ENCODE data around the gene ARHGAP29.

The ARHGAP29 gene, protein sequence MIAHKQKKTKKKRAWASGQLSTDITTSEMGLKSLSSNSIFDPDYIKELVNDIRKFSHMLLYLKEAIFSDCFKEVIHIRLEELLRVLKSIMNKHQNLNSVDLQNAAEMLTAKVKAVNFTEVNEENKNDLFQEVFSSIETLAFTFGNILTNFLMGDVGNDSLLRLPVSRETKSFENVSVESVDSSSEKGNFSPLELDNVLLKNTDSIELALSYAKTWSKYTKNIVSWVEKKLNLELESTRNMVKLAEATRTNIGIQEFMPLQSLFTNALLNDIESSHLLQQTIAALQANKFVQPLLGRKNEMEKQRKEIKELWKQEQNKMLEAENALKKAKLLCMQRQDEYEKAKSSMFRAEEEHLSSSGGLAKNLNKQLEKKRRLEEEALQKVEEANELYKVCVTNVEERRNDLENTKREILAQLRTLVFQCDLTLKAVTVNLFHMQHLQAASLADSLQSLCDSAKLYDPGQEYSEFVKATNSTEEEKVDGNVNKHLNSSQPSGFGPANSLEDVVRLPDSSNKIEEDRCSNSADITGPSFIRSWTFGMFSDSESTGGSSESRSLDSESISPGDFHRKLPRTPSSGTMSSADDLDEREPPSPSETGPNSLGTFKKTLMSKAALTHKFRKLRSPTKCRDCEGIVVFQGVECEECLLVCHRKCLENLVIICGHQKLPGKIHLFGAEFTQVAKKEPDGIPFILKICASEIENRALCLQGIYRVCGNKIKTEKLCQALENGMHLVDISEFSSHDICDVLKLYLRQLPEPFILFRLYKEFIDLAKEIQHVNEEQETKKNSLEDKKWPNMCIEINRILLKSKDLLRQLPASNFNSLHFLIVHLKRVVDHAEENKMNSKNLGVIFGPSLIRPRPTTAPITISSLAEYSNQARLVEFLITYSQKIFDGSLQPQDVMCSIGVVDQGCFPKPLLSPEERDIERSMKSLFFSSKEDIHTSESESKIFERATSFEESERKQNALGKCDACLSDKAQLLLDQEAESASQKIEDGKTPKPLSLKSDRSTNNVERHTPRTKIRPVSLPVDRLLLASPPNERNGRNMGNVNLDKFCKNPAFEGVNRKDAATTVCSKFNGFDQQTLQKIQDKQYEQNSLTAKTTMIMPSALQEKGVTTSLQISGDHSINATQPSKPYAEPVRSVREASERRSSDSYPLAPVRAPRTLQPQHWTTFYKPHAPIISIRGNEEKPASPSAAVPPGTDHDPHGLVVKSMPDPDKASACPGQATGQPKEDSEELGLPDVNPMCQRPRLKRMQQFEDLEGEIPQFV

DNA sequence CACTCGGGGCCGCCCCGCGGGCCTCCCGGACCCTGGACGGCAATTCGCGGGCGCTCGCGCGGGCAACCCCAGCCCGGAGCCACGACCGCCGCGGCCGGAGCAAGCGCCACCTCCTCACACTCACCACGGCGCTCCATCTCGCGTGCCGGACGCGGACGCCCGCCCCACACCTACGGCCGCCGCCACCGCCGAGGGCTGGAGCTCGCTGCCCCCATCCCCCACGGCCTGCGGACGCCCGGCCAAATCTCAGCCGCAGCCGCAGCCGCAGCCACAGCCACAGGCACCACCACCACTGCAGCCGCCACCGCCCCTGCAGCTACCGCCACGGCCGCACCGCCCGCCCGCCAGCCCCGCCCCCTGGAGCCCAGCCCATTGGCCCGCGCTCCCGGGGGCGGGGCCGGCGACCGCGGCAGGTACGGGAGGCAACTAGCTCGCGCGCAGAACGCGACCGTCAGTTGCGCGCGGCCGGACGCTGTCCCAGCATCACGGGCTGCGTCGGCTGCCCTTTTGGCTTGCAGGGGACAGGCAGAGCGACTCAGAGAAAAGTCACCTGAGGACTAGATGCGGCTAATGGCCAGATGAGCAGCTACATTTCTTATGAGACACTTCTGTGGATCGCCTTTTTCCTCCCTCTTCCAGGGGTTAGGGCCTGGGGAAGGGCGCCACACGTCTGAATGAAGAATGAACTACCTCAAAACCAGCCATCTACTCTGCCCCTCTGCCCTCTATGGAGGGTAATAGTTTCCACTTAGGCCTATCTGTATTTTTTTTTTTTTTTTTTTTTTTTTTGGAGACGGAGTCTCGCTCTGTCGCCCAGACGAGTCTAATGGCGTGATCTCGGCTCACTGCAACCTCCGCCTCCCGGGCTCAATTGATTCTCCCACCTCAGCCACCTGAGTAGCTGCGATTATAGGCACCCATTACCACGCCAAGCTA, at the start of gene ARHGAP29:
Gene ARHGAP29 (minus strand): TSS at position 294 of the 936 bp plus-strand sequence. CDS start 5,973 bp downstream, outside the sequence.
- Mint-ChIP-seq H3K27me3 (ENCODE audit: low read depth, poor library complexity) (peaks cover 65% of the 10 kb centered on the region), H3K9me3 (peaks cover 10% of the 10 kb centered on the region), H3K4me1 (peaks cover 25% of the 10 kb centered on the region), H3K27ac (no peak within 1 kb of the TSS), H3K36me3 (ENCODE audit: low read depth) (peaks cover 4% of the 10 kb centered on the region), H3K4me3 (peak within 1 kb of the TSS; percentile 82)
- TF ChIP-seq, protein P1, sequence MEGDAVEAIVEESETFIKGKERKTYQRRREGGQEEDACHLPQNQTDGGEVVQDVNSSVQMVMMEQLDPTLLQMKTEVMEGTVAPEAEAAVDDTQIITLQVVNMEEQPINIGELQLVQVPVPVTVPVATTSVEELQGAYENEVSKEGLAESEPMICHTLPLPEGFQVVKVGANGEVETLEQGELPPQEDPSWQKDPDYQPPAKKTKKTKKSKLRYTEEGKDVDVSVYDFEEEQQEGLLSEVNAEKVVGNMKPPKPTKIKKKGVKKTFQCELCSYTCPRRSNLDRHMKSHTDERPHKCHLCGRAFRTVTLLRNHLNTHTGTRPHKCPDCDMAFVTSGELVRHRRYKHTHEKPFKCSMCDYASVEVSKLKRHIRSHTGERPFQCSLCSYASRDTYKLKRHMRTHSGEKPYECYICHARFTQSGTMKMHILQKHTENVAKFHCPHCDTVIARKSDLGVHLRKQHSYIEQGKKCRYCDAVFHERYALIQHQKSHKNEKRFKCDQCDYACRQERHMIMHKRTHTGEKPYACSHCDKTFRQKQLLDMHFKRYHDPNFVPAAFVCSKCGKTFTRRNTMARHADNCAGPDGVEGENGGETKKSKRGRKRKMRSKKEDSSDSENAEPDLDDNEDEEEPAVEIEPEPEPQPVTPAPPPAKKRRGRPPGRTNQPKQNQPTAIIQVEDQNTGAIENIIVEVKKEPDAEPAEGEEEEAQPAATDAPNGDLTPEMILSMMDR (IDR thresholded peaks at IDR 0.05), result no peak
- peak; percentile 96 for DNase-seq

DNA sequence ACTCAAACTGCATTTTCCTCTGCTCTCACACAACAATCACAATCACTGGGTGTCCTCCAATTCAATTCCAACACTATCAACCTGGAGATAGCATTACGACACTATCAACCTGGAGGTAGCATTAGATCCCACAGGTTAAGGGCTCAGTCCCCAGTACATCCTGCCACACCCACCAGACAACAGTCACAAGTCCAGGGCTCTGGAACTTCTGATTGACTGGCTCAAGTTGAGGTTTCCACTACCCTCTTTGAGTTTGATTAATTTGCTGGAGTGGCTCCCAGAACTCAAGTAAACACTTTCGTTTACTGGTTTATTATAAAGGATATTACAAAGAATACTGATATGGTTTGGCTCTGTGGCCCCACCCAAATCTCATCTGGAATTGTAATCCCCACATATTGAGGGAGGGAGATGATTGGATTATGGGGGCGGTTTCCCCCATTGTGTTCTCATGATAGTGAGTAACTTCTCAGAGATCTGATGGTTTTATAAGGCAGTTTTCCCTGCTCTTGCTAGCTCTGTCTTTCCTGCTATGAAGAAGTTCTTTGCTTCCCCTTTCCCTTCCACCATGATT, 49.6 kb upstream of the ARHGAP29 start:
- Mint-ChIP-seq H3K9me3 (no peaks in the 10 kb centered on the region), H3K27ac (no peak overlapping the region), H3K36me3 (ENCODE audit: low read depth) (no peaks in the 10 kb centered on the region), H3K4me3 (no peak overlapping the region), H3K27me3 (ENCODE audit: low read depth, poor library complexity) (no peaks in the 10 kb centered on the region), H3K4me1 (no peaks in the 10 kb centered on the region)
- TF ChIP-seq, protein P1 (IDR thresholded peaks at IDR 0.05), result no peak
- no peak for DNase-seq

DNA sequence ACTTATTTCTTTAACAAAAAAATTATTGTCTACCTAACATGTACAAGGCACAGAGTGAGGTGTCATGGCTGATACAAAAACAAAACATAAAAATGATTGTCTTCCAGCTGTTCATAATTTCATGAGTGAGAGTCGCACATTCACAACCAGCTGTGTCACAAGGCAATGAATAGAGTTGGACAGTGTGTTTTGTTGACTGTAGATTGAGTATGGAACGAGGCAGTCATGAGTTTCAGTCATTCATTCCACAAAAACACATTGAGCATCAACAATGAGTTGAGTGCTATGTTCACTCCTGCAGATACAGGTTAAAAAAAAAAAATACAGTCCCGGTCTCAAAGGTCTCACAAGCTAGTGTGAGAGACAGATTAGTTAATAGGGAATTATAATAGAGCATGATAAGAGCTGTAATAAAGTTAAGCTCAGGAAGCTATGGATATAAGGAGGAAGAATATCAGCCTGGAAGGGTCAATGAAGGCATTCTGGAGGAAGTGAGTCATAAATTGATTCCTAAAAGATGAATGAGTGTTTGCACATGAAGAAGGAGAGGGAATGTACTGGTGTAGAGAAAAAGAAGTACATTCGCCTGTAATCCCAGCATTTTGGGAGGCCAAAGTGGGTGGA, 47.8 kb upstream of the ARHGAP29 start:
- H3K36me3 Mint-ChIP-seq (ENCODE audit: low read depth), result no peaks in the 10 kb centered on the region

DNA sequence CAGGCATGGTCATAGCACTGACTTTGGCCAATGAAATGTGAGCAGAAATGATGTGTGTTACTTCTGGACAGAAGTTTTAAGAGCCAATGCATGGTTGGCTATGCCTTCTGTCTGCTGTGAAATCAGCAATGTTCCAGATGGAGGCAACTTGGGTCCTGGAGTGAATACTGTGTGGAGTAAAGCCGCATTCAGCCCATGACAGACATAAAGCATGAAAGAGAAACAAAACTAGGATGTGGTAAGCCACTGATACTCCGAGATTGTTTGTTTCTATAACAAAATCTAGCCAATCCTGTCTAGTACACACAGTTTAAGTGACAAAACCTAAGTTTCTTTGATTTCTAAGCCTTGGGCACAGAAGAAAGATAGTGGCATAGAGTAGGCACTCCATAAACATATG, 47.1 kb upstream of the ARHGAP29 start:
- TF ChIP-seq, protein P1 (IDR thresholded peaks at IDR 0.05), result no peak
- no peaks in the 10 kb centered on the region for H3K9me3 Mint-ChIP-seq

More for the DNA sequence above, 47.8 kb upstream of the ARHGAP29 start:
- no peaks in the 10 kb centered on the region for H3K4me1 Mint-ChIP-seq
- no peak overlapping the region for H3K27ac Mint-ChIP-seq
- H3K27me3 Mint-ChIP-seq (ENCODE audit: low read depth, poor library complexity), result no peaks in the 10 kb centered on the region
- no peak for DNase-seq
- H3K9me3 Mint-ChIP-seq, result no peaks in the 10 kb centered on the region
- H3K4me3 Mint-ChIP-seq, result no peak overlapping the region
- TF ChIP-seq, protein P1 (IDR thresholded peaks at IDR 0.05), result no peak

More for the DNA sequence above, 47.1 kb upstream of the ARHGAP29 start:
- Mint-ChIP-seq H3K4me1 (no peaks in the 10 kb centered on the region), H3K36me3 (ENCODE audit: low read depth) (no peaks in the 10 kb centered on the region), H3K27ac (no peak overlapping the region), H3K27me3 (ENCODE audit: low read depth, poor library complexity) (no peaks in the 10 kb centered on the region), H3K4me3 (no peak overlapping the region)
- DNase-seq, result no peak
